Measurements from ENCODE around the gene SERTAD2. TPM values are rescaled to one million over a fixed set of nuclear protein-coding genes. Genes with fewer than 3 reads are reported as not detected.

SERTAD2 gene
- total RNA-seq, 1 donor from 2014 or later: 27.3 TPM

DNA sequence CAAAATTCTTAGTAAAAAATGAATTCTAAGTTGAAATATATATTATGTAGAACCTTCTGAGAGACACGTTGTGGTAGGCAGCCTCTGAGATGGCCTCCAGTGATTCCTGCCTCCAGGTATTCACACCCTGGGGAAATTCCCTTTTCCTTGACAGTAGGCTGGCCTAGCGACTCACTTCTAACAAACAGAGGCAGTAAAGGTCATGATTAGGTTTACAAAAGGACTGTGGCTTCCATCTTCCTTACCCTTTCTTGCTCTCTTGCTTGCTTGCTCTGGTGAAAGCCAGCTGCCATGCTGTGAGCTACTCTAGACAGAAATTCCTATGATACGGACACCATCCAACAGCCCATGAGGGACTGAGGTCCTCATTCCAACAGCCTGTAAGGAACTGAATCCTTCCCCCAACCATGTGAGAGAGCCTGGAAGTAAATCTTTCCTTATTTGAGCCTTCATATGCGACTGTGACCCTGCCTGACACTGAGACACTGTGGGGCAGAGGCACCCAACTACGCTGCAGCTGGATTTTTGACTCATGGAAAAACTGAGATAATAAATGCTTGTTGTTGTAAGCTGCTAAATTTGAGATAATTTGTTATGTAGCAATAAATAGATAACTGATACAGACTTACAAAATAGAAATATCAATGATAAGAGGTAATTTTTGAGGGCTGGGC lies 32.7 kb upstream of the SERTAD2 start:
- Mint-ChIP-seq H3K27me3 (ENCODE audit: insufficient read depth) (no peaks in the 10 kb centered on the region), H3K4me1 (ENCODE audit: low read depth) (peaks cover 26% of the 10 kb centered on the region), H3K36me3 (ENCODE audit: low read depth) (peaks cover 20% of the 10 kb centered on the region), H3K27ac (peak overlapping the region; percentile 82), H3K9me3 (no peaks in the 10 kb centered on the region), H3K4me3 (no peak overlapping the region)
- DNase-seq (ENCODE audit: low spot score): no peak
- intact Hi-C loops (cut with micrococcal nuclease): loop anchor here (1.0 kb wide), 1 partner anchor 12 kb away; no protein-coding TSS in a partner anchor

DNA sequence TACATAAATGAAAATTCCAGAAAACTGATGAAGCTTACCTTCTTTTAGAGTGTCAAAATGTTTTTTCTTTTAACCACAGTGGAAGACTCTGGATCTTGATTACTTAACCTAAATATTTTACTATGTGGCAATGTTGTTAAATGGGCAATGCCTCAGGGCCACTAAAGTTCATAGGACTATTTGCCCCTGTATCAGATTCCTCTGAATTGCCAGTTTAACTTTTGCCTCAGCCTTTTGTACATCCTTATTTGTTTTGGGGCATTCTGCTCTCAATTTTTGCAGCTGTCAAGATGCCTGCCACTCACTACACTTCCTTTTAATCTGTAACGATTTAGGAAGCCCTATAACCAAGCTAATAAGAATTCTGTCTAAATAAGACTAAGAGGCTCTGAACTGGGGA lies 31.7 kb upstream of the SERTAD2 start:
- peaks cover 26% of the 10 kb centered on the region for H3K4me1 Mint-ChIP-seq (ENCODE audit: low read depth)
- peaks cover 20% of the 10 kb centered on the region for H3K36me3 Mint-ChIP-seq (ENCODE audit: low read depth)
- no peaks in the 10 kb centered on the region for H3K27me3 Mint-ChIP-seq (ENCODE audit: insufficient read depth)
- no peak for DNase-seq (ENCODE audit: low spot score)
- H3K27ac Mint-ChIP-seq: no peak overlapping the region
- intact Hi-C loops (cut with micrococcal nuclease): no loop called here
- H3K4me3 Mint-ChIP-seq: no peak overlapping the region
- H3K9me3 Mint-ChIP-seq: no peaks in the 10 kb centered on the region

- peaks cover 37% of the 10 kb centered on the region for H3K4me1 Mint-ChIP-seq (ENCODE audit: low read depth)
- no peak overlapping the region for H3K4me3 Mint-ChIP-seq
- H3K27me3 Mint-ChIP-seq (ENCODE audit: insufficient read depth): no peaks in the 10 kb centered on the region
- no peak overlapping the region for H3K27ac Mint-ChIP-seq
- intact Hi-C loops (cut with micrococcal nuclease): no loop called here
- peaks cover 16% of the 10 kb centered on the region for H3K36me3 Mint-ChIP-seq (ENCODE audit: low read depth)
- no peaks in the 10 kb centered on the region for H3K9me3 Mint-ChIP-seq
- no peak for DNase-seq (ENCODE audit: low spot score)
Measured at GRCh38 chr2:64683771-64684510, 30.2 kb upstream of the SERTAD2 start.

DNA sequence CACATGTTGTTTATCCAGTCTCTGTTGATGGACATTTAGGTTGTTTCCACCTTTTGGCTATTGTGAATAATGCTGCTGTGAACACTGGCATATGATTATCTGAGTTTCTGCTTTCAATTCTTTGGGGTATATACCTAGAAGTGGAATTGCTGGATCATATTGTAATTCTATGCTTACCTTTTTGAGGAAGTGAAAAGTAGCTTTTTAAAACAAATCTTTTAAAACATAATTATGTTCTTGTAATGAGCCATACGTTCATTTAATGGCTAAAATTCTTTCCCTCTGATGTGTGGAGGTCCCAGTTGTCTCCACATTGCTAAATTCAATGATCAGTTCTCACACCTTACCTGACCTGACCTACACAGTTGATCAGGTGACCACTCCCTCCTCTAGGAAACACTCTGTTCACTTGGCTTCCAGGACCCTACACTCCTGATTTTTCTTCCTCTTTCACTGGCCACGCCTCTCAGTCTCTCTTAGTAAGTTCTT lies 27.8 kb upstream of the SERTAD2 start:
- Mint-ChIP-seq H3K4me3 (no peak overlapping the region), H3K27me3 (ENCODE audit: insufficient read depth) (no peaks in the 10 kb centered on the region), H3K9me3 (no peaks in the 10 kb centered on the region), H3K27ac (no peak overlapping the region), H3K4me1 (ENCODE audit: low read depth) (peaks cover 50% of the 10 kb centered on the region), H3K36me3 (ENCODE audit: low read depth) (peaks cover 9% of the 10 kb centered on the region)
- DNase-seq (ENCODE audit: low spot score): no peak
- intact Hi-C loops (cut with micrococcal nuclease): no loop called here

- Mint-ChIP-seq H3K27me3 (ENCODE audit: insufficient read depth) (no peaks in the 10 kb centered on the region), H3K9me3 (no peaks in the 10 kb centered on the region), H3K4me1 (ENCODE audit: low read depth) (peaks cover 55% of the 10 kb centered on the region), H3K36me3 (ENCODE audit: low read depth) (peaks cover 6% of the 10 kb centered on the region), H3K4me3 (peak overlapping the region; percentile 28), H3K27ac (peak overlapping the region; percentile 50)
- intact Hi-C loops (cut with micrococcal nuclease): loop anchor here (5.0 kb wide), 1 partner anchor 468 kb away; no protein-coding TSS in a partner anchor
- no peak for DNase-seq (ENCODE audit: low spot score)
Measured at GRCh38 chr2:64679673-64680425, 26.1 kb upstream of the SERTAD2 start.

- Mint-ChIP-seq H3K27me3 (ENCODE audit: insufficient read depth) (no peaks in the 10 kb centered on the region), H3K27ac (peak overlapping the region; percentile 50), H3K4me1 (ENCODE audit: low read depth) (peaks cover 55% of the 10 kb centered on the region), H3K4me3 (peak overlapping the region; percentile 28), H3K9me3 (no peaks in the 10 kb centered on the region), H3K36me3 (ENCODE audit: low read depth) (peaks cover 3% of the 10 kb centered on the region)
- DNase-seq (ENCODE audit: low spot score): no peak
- intact Hi-C loops (cut with micrococcal nuclease): loop anchor here (5.0 kb wide), 1 partner anchor 467 kb away; no protein-coding TSS in a partner anchor
Measured at GRCh38 chr2:64678771-64679590, 25.3 kb upstream of the SERTAD2 start.

DNA sequence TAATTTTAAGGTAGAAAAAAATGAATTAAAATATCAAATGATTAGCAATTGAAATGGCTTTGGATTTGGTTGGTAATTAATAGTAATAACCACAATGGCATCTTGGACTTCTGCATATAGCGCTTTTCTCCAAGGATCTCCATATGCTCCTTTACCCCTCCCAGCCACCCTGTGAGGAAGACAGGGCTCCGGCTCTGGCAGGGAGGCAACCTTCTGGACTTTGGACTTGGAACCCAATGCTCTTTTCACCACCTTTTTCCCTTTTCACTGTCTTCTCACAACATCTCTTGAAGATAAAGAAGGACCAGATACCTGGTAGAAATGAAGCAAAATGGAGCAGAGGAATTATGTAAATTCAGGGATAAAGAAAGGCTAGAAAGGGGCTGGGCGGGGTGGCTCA lies 23.8 kb upstream of the SERTAD2 start:
- Mint-ChIP-seq H3K27me3 (ENCODE audit: insufficient read depth) (no peaks in the 10 kb centered on the region), H3K36me3 (ENCODE audit: low read depth) (peaks cover under 1% of the 10 kb centered on the region), H3K4me1 (ENCODE audit: low read depth) (peaks cover 55% of the 10 kb centered on the region), H3K4me3 (no peak overlapping the region), H3K9me3 (no peaks in the 10 kb centered on the region), H3K27ac (peak overlapping the region; percentile 15)
- intact Hi-C loops (cut with micrococcal nuclease): loop anchor here (2.0 to 5.0 kb wide), 2 partner anchors 89 to 465 kb away; no protein-coding TSS in a partner anchor
- no peak for DNase-seq (ENCODE audit: low spot score)

DNA sequence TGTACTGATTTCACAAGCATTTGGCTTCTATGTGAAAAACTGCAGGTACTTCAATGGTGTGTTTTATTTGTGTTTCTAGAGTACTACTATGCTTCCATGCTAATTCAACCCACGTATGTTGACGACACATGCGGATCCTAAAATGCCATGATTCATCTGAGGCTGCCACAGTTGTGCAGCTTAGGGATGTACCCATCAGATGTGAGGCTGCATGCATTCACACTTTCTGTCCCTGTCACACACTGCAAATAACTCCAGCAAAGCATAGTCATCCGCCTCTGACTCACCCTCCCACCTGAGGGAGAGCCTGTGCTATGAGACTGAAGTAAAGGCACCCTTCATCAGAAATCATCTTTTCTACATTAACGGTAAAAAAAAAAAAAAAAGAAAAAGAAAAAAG lies 22.1 kb upstream of the SERTAD2 start:
- H3K4me1 Mint-ChIP-seq (ENCODE audit: low read depth): peaks cover 48% of the 10 kb centered on the region

GRCh38 chr2:64672708-64673107 lies 19.0 kb upstream of the SERTAD2 start:
- no peaks in the 10 kb centered on the region for H3K9me3 Mint-ChIP-seq
- no peaks in the 10 kb centered on the region for H3K27me3 Mint-ChIP-seq (ENCODE audit: insufficient read depth)
- H3K36me3 Mint-ChIP-seq (ENCODE audit: low read depth): peaks cover 3% of the 10 kb centered on the region
- H3K4me3 Mint-ChIP-seq: no peak overlapping the region
- no peak for DNase-seq (ENCODE audit: low spot score)
- H3K27ac Mint-ChIP-seq: no peak overlapping the region
- intact Hi-C loops (cut with micrococcal nuclease): no loop called here
- peaks cover 28% of the 10 kb centered on the region for H3K4me1 Mint-ChIP-seq (ENCODE audit: low read depth)

More for the DNA sequence above, 22.1 kb upstream of the SERTAD2 start:
- peak overlapping the region; percentile 56 for H3K27ac Mint-ChIP-seq
- intact Hi-C loops (cut with micrococcal nuclease): loop anchor here (1.0 to 5.0 kb wide), 7 partner anchors 9 to 464 kb away; no protein-coding TSS in a partner anchor
- H3K27me3 Mint-ChIP-seq (ENCODE audit: insufficient read depth): no peaks in the 10 kb centered on the region
- H3K9me3 Mint-ChIP-seq: no peaks in the 10 kb centered on the region
- H3K36me3 Mint-ChIP-seq (ENCODE audit: low read depth): no peaks in the 10 kb centered on the region
- H3K4me3 Mint-ChIP-seq: no peak overlapping the region
- peak; percentile 30 for DNase-seq (ENCODE audit: low spot score)

- Mint-ChIP-seq H3K4me1 (ENCODE audit: low read depth) (peaks cover 14% of the 10 kb centered on the region), H3K9me3 (no peaks in the 10 kb centered on the region), H3K27me3 (ENCODE audit: insufficient read depth) (no peaks in the 10 kb centered on the region), H3K36me3 (ENCODE audit: low read depth) (peaks cover 5% of the 10 kb centered on the region), H3K27ac (no peak overlapping the region), H3K4me3 (no peak overlapping the region)
- no peak for DNase-seq (ENCODE audit: low spot score)
- intact Hi-C loops (cut with micrococcal nuclease): no loop called here
Measured at GRCh38 chr2:64670047-64670446, 16.3 kb upstream of the SERTAD2 start.

- no peak overlapping the region for H3K4me3 Mint-ChIP-seq
- H3K4me1 Mint-ChIP-seq (ENCODE audit: low read depth): peaks cover 15% of the 10 kb centered on the region
- no peak overlapping the region for H3K27ac Mint-ChIP-seq
- peaks cover 5% of the 10 kb centered on the region for H3K36me3 Mint-ChIP-seq (ENCODE audit: low read depth)
- no peak for DNase-seq (ENCODE audit: low spot score)
- intact Hi-C loops (cut with micrococcal nuclease): no loop called here
- H3K9me3 Mint-ChIP-seq: no peaks in the 10 kb centered on the region
- no peaks in the 10 kb centered on the region for H3K27me3 Mint-ChIP-seq (ENCODE audit: insufficient read depth)
Measured at GRCh38 chr2:64669288-64669687, 15.6 kb upstream of the SERTAD2 start.

GRCh38 chr2:64668542-64668941 lies 14.8 kb upstream of the SERTAD2 start:
- Mint-ChIP-seq H3K36me3 (ENCODE audit: low read depth) (peaks cover 5% of the 10 kb centered on the region), H3K27me3 (ENCODE audit: insufficient read depth) (no peaks in the 10 kb centered on the region), H3K9me3 (no peaks in the 10 kb centered on the region), H3K4me1 (ENCODE audit: low read depth) (peaks cover 21% of the 10 kb centered on the region), H3K27ac (no peak overlapping the region), H3K4me3 (no peak overlapping the region)
- DNase-seq (ENCODE audit: low spot score): no peak
- intact Hi-C loops (cut with micrococcal nuclease): no loop called here
